DMS53 (cell line): ENCODE data around the gene ACP7.
"Not testable (repeated sequence)": the region's sequence is repeated elsewhere in the genome, so short reads cannot be mapped to it uniquely, and the experiment has no call there.

Experiments used
- DNase-seq: peaks from one replicate; lab custom pipeline; 2025; lab: John Stamatoyannopoulos, UW

The ACP7 gene

DNA sequence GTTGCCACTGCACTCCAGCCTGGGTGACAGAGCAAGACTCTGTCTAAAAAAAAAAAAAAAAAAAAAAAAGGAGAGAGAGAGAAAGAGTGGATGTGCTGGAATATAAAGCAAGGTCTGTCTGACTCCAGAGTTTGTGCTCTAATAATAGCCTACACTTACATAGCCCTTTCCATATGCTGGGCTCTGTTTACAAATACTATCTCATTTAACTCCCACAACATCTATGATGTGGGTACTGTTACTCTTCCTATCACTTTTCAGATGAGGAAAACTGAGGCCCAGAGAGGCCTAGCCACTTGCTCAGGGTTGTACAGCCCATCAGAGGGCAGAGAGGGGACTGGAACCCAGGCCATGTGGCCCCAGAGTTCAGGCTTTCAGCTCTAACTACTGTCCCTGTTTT is 25.5 kb downstream of the ACP7 start:
- no peak for DNase-seq

DNA sequence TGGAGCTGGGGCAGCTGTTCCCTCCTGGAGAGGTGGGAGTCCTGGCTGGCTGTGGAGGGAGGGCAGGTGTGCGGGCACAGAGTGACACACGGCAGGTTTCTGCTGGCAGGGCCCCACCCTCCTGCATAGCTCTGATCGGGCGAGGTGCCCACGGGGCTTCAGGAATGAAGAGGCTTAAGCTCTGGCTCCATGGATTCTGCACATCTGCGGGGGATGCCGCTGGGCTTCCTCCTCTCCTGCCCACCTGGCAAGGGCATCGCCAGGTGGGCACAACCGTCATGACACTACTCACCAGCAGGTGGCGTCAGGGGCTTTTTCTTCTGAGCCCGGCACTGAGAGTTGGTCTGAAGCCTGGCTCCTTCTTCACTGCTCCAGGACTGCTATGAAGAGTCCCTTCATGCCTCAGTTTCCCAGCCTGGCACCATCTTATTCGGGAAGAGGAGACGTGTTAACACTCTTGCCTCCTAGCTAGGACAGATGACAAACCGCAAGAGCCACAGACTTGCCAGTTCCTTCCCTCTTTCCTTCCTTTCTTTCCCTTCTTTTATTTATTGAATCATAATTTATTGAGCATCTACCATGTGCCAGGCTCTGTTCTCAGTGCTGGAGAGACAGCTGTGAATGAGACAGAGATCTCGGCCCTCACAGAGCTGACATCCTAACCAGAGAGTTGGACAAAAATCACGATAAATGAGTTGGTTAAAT is 26.2 kb downstream of the ACP7 start:
- peak; percentile 81 for DNase-seq

DNA sequence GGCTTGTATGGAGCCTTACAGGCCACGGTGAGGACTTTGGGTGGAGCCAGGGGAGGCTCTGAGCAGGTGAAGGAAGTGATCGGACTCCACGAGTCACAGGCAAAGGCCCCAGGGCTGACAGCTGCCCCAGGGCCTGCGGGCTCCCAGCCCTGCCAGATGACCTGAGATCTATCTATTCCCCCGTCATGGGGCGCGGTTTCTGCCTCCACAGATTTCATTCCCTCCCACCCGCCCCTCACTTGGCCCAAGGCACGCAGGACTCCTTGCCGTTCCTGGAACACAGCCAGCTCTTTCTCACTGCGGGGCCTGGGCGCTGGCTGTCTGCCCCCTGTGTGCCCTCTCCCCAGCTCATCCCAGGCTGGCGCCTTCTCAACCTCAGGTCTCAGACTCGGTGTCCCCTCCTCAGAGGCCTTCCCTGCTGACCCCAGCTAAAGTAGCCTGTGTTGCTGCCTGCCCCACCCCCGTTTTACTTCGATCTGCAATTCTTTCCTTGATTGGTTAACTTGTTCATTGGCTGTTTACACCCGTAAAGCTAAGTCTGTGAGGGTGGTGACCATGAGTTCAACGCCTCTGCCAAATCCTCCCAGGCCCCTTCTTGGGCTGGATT is 27.5 kb downstream of the ACP7 start:
- peak; percentile 68 for DNase-seq

DNA sequence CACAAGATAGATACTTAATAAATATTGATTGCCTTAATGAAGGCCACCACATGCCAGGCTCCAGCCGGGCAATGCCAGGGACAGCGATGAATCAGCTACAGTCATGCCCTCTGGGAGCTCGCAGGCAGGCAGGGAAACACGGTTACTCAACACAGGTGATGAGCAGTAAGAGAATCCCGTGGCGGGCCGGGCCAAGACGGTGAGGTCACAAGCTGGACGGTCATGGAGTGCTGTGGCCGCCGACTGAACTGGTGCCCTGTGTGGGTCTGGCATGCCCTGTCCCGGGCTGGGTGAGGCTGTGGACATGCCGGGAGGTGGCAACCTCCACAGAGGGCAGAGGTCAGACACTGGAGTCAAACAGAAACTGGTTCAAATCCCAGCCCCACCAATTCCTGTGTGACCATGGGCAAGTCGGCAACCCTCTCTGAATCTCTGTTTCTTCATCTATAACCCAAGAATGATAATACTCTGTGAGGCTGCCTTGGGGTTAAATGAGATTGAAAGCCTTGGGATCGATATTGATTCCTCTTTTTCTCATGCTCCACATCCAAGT is 28.2 kb downstream of the ACP7 start:
- DNase-seq: peak; percentile 38

DNA sequence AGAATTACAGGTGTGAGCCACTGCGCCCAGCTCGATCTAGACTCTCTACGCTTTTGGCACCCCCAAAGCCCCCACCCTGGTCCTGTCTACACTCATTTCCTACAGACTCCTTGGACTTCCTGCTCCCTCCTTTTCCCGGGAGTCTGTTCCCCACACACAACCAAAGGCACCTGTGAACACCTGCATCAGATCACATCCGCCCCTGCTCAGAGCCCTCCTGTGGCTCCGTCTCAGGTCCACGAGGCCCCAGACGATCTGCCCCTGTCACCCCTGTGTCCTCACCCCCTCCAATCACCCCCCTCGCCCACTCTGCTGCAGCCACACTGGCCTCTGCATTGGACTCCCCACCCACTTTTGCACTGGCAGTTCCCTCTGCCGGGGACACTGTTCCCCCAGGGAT is 29.0 kb downstream of the ACP7 start:
- DNase-seq: no peak

DNA sequence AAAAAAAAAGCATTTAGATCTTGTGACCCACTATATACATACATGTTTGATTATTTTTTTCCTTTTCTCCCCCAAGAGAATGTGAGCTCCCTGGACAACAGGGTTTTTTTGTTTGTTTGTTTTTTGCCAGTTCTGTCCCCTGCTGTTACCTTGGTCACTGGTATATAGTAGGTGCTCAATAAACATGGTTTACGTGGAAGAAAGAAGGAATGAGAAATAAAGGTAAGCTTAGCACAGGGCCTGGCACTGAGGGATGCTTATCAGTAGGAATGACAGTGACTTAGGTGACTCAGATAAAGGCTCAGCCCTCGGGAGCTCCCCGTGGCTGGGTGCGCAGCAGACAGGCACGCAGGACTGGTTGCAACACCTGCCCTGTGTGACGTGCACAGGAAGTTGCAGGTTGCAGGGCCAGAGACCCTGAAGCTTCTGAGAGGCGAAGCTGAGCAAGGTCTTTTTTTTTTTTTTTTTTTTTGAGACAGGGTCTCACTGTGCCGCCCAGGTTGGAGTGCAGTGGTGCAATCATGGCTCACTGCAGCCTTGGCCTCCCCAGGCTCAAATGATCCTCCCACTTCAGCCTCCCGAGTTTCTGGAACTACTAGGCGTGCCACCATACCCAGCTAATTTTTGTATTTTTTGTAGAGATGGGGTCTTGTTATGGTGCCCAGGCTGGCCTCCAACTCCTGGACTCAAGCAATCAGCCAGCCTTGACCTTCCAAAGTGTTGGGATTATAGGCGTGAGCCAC is 31.1 kb downstream of the ACP7 start:
- no peak for DNase-seq

DNA sequence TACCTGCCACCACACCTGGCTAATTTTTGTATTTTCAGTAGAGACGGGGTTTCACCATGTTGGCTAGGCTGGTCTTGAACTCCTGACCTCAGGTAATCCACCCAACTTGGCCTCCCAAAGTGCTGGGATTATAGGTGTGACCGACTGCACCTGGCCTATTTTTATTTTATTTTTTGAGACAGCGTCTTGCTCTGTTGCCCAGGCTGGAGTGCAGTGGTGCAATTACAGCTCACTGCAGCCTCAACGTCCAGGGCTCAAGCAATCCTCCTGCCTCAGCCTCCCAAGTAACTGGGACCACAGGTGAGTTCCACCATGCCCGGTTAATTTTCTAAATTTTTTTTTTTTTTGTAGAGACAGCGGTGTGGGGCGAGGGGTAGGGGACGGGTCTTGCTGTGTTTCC is 32.9 kb downstream of the ACP7 start:
- DNase-seq: not testable (repeated sequence)

DNA sequence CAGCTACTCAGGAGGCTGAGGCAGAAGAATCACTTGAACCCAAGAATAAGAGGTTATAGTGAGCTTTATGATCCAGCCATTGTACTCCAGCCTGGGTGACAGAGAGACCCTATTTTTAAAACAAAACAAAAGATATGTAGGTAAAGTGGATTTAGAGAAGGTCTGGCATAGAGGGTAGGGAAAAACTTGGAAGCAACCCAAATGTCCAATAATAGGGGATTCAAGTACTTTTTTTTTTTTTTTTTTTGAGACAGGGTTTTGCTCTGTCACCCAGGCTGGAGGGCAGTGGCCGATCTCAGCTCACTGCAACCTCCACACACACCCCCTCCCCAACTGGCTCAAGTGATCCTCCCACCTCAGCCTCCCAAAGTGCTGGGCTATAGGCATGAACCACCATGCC is 35.7 kb downstream of the ACP7 start:
- DNase-seq: no peak

DNA sequence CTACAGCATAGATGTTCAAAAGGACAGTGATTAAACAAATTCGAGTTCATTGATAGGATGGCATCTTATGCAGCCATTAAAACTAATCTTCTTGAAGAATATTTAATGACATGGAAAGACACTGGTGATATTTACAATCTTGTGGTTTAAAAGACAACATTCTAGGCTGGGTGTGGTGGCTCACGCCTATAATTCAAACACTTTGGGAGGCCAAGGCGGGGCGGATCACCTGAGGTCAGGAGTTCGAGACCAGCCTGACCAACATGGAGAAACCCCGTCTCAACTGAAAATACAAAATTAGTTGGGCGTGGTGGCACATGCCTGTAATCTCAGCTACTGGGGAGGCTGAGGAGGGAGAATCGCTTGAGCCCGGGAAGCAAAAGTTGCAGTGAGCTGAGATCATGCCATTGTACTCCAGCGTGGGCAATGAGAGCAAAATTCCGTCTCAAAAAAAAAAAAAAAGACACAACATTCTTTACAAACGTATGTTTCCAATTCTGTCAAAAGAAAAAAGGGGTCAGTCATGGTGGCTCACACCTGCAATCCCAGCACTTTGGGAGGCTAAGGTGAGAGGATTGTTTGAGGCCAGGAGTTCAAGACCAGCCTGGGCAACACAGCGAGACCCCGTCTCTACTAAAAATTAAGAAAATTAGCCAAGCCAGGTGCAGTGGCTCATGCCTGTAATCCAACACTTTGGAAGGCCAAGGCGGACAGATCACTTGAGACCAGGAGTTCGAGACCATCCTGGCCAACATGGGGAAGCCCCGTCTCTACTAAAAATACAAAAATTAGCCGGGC is 39.0 kb downstream of the ACP7 start:
- no peak for DNase-seq

DNA sequence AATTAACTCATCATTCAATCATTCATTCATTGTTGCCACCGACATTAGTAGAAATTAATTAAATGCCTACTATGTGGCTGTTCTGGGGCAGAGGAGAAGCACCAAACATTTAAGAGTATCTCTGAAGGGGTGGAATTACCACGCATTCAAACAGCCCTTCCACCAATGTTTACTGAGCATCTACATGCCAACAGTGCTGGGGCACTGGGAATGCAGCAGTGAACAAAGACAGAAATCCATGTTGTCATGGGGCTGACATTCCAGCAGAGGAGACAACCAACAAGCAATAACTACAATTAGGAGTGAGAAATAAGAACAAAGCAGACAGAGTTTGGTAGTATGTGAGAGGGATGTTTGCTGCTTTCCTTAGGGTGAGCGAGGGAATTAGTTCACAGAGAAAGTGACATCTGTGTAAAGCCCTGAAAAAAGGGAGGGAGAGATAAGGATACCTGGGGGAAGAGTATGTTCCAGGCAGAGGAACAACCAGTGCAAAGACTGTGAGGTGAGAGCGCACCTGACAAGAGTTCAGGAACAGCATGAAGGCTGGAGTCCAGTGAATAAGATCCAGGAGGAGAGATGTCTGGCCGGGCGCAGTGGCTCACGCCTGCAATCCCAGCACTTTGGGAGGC is 40.1 kb downstream of the ACP7 start:
- peak; percentile 29 for DNase-seq

DNA sequence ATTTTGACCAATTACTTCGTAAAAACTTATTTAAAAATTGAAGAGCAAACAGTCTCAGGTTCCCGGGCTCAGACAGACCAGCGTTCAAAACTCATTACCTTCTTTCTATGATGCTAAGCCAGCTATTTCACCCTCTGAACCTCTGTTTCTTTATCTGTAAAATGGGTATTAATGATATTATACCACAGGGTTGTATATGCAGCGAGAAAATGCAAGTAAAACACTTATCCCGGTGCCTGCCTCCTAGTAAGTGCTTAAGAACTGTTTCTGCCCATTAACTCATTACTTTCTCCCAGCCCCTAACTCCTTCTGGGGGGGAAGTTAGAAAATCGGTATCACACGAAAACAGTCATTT is 41.0 kb downstream of the ACP7 start:
- DNase-seq: no peak

DNA sequence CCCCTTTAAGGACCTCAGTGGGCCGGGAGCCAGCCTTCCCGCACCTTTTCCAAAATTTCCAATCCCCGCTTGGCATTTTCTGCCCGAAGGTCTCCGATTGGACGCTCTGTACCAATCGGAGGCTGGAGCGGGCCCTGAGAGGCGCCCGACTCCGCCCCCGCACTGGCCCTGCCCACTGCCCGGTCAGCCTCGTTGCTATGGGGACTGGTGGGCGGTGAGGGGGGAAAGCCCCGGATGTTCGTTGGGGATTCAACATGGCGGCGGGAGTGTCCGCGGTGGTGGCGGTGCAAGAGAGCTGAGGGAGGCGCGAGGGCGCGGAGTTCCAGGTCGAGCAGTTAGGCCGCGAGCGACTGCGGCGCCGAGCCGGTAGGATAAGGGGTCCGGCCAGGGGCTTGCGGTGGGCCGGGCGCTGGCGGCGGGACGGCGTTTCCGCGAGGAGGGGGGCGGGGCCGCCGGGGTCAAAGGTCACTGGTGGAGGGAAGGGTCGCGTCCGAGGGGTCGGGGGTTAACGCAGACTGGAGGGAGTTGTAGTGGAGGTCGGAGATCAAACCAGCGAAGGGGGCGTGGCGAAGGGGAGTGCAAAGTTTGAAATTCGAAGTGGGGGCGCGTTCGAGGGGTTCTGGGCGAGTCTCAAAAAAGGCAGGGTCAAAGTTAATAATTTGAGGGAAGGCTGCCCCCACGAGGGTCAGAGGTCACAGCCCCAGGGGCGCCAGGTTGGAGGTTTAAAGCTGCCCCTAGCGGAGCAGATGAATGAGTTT is 41.6 kb downstream of the ACP7 start, which contains the start of gene PAK4:
Gene PAK4, plus strand, starts transcription at position 233 of the 758 bp plus-strand sequence. CDS start 43,768 bp downstream, outside the sequence.
- peak; percentile 99 for DNase-seq

DNA sequence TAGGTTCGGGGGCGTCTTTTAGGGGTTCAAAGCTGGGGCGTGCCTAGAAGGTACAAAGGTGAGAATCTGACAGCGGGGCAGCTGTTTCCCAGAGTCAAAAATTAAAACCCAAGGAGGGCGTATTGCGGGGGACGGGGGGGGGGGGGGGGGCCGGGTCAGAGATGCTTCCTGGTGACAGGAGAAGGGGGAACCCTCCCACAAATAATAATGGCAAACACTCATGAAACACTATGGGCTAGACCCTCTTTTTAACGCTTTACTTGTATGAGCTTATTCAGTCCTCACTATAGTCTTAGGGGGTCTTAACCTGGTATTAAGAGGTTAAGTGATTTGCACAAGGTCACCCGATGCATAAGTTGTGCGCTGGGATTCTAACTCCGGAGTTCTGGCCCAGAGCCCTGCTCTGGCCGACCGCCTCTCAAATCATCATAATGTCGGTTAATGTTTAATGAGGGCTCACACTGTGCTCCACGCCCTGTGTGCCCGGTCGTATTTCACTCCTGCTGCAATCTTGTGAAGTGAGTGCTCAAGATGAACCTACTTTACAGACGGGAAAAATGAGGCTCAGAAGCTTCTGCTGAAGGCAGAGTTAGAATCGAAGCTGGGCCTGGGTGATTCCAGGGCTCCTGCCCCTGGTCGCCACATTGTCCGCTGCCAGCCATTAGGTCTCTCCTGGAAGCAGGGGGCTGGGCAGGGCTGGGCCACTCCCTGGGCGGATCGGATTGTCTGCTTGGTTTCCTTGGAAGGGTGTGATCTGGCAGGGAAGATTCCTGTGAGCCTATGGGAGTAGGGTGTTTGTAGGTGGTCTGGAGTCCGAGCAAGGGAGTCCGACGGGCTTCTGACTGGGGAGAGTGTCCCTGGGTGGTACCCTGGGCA is 42.4 kb downstream of the ACP7 start:
- DNase-seq: peak; percentile 94

DNA sequence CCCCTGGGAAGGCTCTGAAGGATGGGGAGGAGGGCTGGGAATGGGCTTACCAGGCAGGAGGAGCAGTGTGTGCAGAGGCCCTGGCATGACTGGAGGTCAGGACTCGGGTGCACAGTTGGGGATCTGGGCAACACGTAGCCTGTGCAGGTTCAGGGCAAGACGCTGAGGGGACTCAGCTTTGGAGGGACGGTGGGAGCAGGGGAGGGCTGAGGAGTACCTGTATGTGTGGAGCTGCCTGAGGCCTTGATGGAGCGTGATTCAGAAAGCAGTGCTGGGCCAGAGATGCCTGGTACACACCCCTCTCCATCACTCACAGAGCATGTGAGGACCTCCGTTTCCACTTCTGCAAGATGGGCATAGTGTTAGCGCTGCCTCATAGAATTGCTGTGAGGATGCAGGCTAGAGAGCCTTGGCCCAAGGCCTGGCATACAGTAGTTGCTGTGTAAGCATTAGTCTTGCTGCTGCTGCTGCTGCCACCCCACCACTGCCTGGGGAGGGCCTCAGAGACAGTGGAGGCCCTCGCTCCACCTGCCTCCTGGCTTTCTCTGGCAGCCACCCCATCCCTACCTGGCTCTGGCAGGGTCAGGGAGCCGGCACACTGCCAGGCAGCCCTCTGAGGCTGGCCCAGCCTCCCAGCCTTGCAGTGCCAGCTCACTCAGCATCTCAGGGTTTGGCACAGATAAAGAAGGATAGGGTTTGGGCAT is 43.8 kb downstream of the ACP7 start:
- no peak for DNase-seq

DNA sequence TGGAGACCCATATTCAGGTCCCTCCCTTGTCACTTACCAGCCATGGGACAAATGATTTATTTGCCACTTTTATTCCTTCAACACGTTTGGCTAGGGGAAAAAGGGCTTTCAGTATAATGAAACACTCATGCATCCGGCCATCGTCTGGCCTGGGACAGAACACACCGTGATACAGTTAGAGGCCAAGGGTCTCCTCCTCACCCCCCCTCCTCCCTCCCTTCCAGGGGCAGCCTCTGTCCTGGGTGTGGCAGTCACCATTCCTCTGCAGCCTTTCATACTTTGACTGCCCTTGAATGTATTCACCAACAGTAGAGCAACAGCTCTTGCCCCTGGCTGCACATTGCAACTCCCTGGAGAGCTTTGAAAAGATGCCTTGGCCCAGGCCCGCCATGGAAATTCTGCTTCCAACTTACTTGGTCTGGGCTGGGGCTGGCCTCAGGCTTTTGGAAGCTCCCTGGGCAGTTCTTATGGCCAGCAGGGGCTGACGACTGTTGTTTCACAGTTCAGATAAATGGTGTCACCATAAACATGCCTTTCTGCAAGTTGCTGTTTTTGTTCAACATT is 44.4 kb downstream of the ACP7 start:
- DNase-seq: no peak

DNA sequence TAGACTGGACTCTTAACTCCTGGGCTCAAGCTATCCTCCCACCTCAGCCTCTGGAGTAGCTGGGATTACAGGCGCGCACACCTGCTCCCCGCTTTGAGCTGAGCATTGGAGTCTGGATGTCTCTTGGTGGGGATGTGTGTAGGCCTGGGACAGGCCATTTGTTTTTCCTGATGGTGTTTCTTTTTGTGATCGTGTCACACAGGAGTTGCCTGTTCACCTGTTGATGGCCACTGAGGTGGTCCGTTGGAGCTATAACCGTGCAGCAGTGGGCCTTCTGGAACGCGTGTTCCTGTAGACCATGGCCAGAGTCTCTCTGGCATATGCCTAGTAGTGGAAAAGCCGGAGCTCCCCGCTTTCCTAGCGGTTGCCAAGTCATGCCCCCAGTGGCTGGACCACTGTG is 44.9 kb downstream of the ACP7 start:
- DNase-seq: no peak

DNA sequence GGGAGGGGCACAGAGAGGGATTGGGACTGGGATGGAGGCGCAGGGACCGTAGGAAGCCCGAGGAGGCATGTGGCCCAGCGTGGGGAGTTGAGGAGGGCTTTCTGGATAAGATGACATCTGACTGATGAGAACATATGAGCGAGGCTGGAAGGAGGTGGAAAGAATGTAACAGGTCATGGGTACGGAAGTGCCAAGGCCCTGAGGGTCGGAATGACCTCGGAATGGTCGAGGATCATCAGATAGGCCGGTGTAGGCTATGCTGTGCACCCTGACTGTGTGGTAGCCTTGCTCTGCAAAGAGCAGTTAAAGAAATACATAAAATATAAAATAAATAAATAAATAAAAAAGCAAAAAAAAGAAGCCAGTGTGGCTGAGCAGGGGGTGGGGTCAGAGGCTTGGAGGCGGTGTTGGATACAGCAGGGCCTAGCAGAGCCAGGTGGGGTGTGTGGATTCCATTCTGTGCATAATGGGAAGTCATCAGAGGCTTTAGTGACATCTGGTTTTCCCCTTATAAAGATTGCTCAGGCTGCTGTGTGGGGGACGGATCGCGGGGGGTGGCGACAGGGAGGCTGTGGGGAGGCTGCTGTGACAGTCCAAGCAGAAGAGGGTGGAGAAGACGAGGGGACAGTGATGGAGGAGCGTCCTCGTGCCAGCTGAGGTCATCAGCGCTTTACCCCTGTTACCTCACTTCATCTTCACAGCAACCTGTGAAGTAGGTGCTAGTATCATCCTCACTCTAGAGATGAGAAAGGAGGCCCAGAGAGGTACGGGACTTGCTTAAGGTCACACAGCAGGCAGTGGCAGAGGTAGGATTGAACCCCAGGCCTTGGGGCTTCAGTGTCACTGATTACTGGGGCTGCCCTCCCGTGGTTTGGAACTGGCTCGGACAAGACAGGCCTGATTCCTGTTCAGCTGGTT is 46.4 kb downstream of the ACP7 start:
- no peak for DNase-seq

DNA sequence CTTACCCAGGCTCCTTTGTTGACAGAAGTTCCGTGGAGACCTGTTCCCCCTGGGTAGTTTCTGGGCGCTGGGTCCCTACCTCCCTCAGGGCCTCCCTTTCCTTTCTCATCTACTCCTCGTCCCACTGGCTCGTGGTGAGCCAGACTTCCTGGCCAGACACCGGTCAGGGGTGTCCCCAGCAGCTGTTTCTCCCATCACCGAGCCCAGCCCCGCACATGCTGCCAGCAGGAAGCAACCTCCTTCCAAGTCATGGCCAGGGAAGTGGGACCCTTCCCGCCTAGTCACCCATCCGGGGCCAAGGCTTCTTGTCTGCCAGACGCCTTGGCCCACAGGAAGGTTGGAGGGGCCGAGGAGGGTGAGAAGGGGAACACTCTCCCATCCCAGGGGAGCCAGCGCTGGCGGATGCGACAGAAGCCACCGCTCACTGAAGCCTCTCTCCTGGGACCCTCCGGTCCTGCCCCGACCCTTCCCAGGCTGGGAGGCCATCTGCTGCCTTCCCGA is 47.1 kb downstream of the ACP7 start:
- no peak for DNase-seq
